Measurements from ENCODE around the gene CASP8. TPM values are rescaled to one million over a fixed set of nuclear protein-coding genes. Genes with fewer than 3 reads are reported as not detected.

Gene CASP8
- total and polyA plus RNA-seq, 12 donors: 8.2 to 55.8 (median 19.4) TPM

DNA sequence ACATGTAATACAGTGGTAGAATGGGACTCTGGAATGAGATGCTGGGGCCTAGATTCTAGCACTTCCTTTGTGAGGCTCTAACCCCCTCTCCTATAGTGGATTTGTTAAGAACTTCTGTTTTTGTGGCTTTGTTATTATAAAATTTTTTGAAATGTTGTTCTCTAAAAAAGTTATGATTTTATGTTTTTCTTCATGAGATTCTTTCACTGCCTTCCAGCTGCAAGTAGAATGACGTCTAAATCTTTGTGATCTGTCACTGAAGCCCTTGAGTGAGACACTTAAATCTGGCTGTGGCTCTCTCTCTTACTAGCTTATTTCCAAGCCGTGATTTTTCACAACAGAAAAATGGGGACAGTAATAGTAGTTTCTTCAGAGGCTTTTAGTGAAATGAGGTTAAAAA lies 1.6 kb downstream of the CASP8 start:
- intact Hi-C loops (cut with DNase I): loop anchor here in 1 of 2 donors (10.0 kb wide), 1 partner anchor 93 kb away; the partner anchor contains the start of gene FLACC1
- WGBS, 4 donors: 30 to 32% (median 30%) methylated on average over 2 of the region's 2 CpGs
- Histone ChIP-seq H3K27me3 (no peaks in the 10 kb centered on the region), H3K36me3 (replicated peaks in 1 of 2) (no peaks in the 10 kb centered on the region), H3K27ac (no peak overlapping the region), H3K4me3 (no peak overlapping the region), H3K4me1 (replicated peaks in 1 of 2) (peaks cover 21 to 37% of the 10 kb centered on the region in 2 donors), H3K9me3 (replicated peaks in 1 of 3) (no peaks in the 10 kb centered on the region)
- DNase-seq: no peak
- no peak for TF ChIP-seq POLR2A (IDR thresholded peaks at IDR 0.05)
- TF ChIP-seq CTCF (IDR thresholded peaks at IDR 0.05): no peak

GRCh38 chr2:201262718-201263117 lies 2.4 kb downstream of the CASP8 start:
- WGBS, 4 donors: 59 to 66% (median 61%) methylated on average over 6 of the region's 6 CpGs
- intact Hi-C loops (cut with DNase I): loop anchor here in 1 of 2 donors (10.0 kb wide), 1 partner anchor 92 kb away; the partner anchor contains the start of gene FLACC1
- H3K9me3 ChIP-seq (replicated peaks in 1 of 3): no peaks in the 10 kb centered on the region
- H3K27me3 ChIP-seq: no peaks in the 10 kb centered on the region
- TF ChIP-seq CTCF (IDR thresholded peaks at IDR 0.05): no peak
- no peak for TF ChIP-seq POLR2A (IDR thresholded peaks at IDR 0.05)
- no peak overlapping the region for H3K27ac ChIP-seq
- peaks cover 14 to 30% of the 10 kb centered on the region in 2 donors for H3K4me1 ChIP-seq (replicated peaks in 1 of 2)
- DNase-seq: no peak
- no peaks in the 10 kb centered on the region for H3K36me3 ChIP-seq (replicated peaks in 1 of 2)
- H3K4me3 ChIP-seq: no peak overlapping the region

DNA sequence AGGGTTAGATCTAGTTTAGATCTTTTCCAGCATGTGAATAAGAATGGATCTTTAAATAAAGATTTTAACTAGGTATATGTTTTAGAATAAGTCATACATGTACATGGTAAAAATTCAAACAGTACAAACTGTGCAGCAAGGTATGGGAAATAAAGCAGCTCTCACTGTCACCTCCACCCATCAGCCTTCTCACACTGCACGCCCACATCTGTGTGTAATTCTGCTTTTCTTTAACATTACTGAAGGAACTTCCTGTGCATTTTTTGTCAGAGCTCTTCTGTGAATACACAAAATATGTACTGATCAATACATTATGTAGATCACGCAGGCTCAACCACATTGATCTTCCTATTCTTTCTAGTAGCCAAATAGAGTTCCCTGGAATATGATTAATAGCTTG lies 3.4 kb downstream of the CASP8 start:
- Histone ChIP-seq H3K9me3 (replicated peaks in 1 of 3) (no peaks in the 10 kb centered on the region), H3K27me3 (no peaks in the 10 kb centered on the region), H3K36me3 (replicated peaks in 1 of 2) (no peaks in the 10 kb centered on the region), H3K27ac (no peak overlapping the region), H3K4me3 (no peak overlapping the region), H3K4me1 (replicated peaks in 1 of 2) (peaks cover 14 to 29% of the 10 kb centered on the region in 2 donors)
- TF ChIP-seq CTCF (IDR thresholded peaks at IDR 0.05) (no peak), POLR2A (IDR thresholded peaks at IDR 0.05) (no peak)
- 82 to 87% (median 83%) methylated on average over 2 of the region's 2 CpGs for WGBS, 4 donors
- DNase-seq: no peak
- intact Hi-C loops (cut with DNase I): loop anchor here in 1 of 2 donors (10.0 kb wide), 1 partner anchor 91 kb away; the partner anchor contains the start of gene FLACC1

DNA sequence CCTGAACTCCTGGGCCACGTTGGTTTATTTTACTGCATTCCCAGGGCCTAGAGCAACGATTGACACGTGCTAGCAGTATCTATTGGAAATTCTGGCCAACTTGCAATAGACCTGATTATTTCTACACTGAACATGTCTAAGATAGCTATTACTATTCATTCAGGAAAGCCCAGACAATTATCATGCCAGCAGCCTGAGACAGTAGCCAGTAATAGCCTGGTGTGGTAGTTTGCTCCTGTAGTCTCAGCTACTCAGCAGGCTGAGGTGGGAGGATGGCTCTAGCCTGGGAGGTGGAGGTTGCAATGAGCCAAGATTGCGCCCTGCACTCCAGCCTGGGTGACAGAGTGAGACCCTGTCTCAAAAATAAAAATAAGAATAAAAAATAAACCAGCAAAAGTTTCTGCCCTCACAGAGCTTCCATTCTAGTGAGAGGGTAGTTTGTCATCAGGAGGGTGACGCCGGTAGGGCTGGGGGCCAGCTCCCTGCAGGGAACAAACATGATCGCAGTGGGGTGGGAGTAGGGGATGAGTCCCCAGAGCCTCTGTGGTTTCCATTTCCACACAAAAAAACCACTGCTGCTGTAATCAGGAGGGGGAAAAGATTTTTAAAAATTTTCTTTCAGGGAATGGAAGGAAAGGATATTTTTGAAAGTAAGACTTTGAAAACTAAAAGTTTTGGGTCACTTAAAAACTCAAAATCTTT lies 4.3 kb downstream of the CASP8 start:
- peaks cover 6 to 21% of the 10 kb centered on the region in 2 donors for H3K4me1 ChIP-seq (replicated peaks in 1 of 2)
- no peaks in the 10 kb centered on the region for H3K36me3 ChIP-seq (replicated peaks in 1 of 2)
- WGBS, 4 donors: 81 to 90% (median 88%) methylated on average over 7 of the region's 7 CpGs
- intact Hi-C loops (cut with DNase I): loop anchor here in 1 of 2 donors (10.0 kb wide), 1 partner anchor 90 kb away; the partner anchor contains the start of gene FLACC1
- no peak for TF ChIP-seq CTCF (IDR thresholded peaks at IDR 0.05)
- TF ChIP-seq POLR2A (IDR thresholded peaks at IDR 0.05): no peak
- H3K27ac ChIP-seq: no peak overlapping the region
- no peak for DNase-seq
- no peak overlapping the region for H3K4me3 ChIP-seq
- no peaks in the 10 kb centered on the region for H3K27me3 ChIP-seq
- H3K9me3 ChIP-seq (replicated peaks in 1 of 3): no peaks in the 10 kb centered on the region

Measured in adrenal gland (tissue), 12 donors.